Measurements from ENCODE around the gene SEMA3C. TPM values are rescaled to one million over a fixed set of nuclear protein-coding genes. Genes with fewer than 3 reads are reported as not detected.
A peak's percentile ranks its signal among the peaks of the same experiment; 100 is the strongest.

SEMA3C gene
- total and polyA plus RNA-seq, 11 donors: 11.7 to 110 (median 67.6) TPM

GRCh38 chr7:80950550-80950967 lies 31.7 kb upstream of the SEMA3C start:
- Histone ChIP-seq H3K9me3 (no peaks in the 10 kb centered on the region), H3K4me3 (no peak overlapping the region), H3K27me3 (no peaks in the 10 kb centered on the region), H3K27ac (peak overlapping the region; percentile 13 to 82 (median 65)), H3K36me3 (no peaks in the 10 kb centered on the region), H3K4me1 (peaks cover 0 to 16% (median 0%) of the 10 kb centered on the region in 12 donors)
- ATAC-seq: peak; percentile 96 to 99 (median 98)
- intact Hi-C loops (cut with DNase I): no loop called here
- TF ChIP-seq POLR2A (IDR thresholded peaks at IDR 0.05): no peak
- TF ChIP-seq, protein P1, sequence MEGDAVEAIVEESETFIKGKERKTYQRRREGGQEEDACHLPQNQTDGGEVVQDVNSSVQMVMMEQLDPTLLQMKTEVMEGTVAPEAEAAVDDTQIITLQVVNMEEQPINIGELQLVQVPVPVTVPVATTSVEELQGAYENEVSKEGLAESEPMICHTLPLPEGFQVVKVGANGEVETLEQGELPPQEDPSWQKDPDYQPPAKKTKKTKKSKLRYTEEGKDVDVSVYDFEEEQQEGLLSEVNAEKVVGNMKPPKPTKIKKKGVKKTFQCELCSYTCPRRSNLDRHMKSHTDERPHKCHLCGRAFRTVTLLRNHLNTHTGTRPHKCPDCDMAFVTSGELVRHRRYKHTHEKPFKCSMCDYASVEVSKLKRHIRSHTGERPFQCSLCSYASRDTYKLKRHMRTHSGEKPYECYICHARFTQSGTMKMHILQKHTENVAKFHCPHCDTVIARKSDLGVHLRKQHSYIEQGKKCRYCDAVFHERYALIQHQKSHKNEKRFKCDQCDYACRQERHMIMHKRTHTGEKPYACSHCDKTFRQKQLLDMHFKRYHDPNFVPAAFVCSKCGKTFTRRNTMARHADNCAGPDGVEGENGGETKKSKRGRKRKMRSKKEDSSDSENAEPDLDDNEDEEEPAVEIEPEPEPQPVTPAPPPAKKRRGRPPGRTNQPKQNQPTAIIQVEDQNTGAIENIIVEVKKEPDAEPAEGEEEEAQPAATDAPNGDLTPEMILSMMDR (IDR thresholded peaks at IDR 0.05): no peak
- 11 to 16% (median 12%) methylated on average over 2 of the region's 2 CpGs for WGBS, 4 donors
- DNase-seq: peak in 2 of 5 donors; percentile 30 to 38

GRCh38 chr7:80949449-80949848 lies 30.6 kb upstream of the SEMA3C start:
- Histone ChIP-seq H3K27ac (peak overlapping the region in 3 of 12 donors; percentile 67 to 82 (median 79)), H3K27me3 (no peaks in the 10 kb centered on the region), H3K4me3 (no peak overlapping the region), H3K9me3 (no peaks in the 10 kb centered on the region), H3K4me1 (peaks cover 0 to 16% (median 0%) of the 10 kb centered on the region in 12 donors), H3K36me3 (no peaks in the 10 kb centered on the region)
- WGBS, 4 donors: 86 to 96% (median 92%) methylated on average over 1 of the region's 1 CpG
- TF ChIP-seq, protein P1 (IDR thresholded peaks at IDR 0.05): no peak
- no peak for TF ChIP-seq POLR2A (IDR thresholded peaks at IDR 0.05)
- DNase-seq: no peak
- ATAC-seq: no peak
- intact Hi-C loops (cut with DNase I): loop anchor here in 1 of 10 donors (10.0 kb wide), 1 partner anchor 245 kb away; no protein-coding TSS in a partner anchor

- Histone ChIP-seq H3K36me3 (no peaks in the 10 kb centered on the region), H3K4me1 (peaks cover 0 to 24% (median 11%) of the 10 kb centered on the region in 12 donors), H3K9me3 (no peaks in the 10 kb centered on the region), H3K27me3 (no peaks in the 10 kb centered on the region), H3K27ac (no peak overlapping the region), H3K4me3 (no peak overlapping the region)
- ATAC-seq (no peak), DNase-seq (no peak)
- intact Hi-C loops (cut with DNase I): loop anchor here in 1 of 10 donors (10.0 kb wide), 1 partner anchor 248 kb away; no protein-coding TSS in a partner anchor
- no peak for TF ChIP-seq POLR2A (IDR thresholded peaks at IDR 0.05)
- TF ChIP-seq, protein P1 (IDR thresholded peaks at IDR 0.05): no peak
Observed at GRCh38 chr7:80946858-80947257, 28.0 kb upstream of the SEMA3C start.

DNA sequence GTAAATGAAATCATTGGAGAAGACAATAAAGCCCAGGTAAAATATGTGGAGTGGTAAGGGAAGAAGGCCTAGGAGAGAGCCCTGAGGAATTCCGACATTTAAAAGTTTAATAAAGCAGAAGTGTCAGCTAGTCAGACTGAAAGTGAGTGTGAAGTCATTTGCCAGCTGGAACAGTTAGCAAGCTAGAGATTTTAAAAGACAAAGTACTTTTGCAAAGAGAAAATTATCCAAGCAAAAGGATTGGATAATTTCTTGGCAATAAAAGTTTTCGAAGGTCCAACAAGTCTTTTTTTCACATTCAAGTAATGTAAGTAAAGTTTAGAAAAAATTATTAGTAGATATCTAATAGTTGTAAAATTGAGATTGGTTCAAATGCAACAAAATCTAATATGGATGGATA lies 27.1 kb upstream of the SEMA3C start:
- peak overlapping the region in 1 of 12 donors; percentile 31 for H3K27ac ChIP-seq

More for the DNA sequence above, 27.1 kb upstream of the SEMA3C start:
- intact Hi-C loops (cut with DNase I): loop anchor here in 1 of 10 donors (10.0 kb wide), 1 partner anchor 249 kb away; no protein-coding TSS in a partner anchor
- H3K4me3 ChIP-seq: no peak overlapping the region
- no peak for ATAC-seq
- no peaks in the 10 kb centered on the region for H3K27me3 ChIP-seq
- WGBS, 4 donors: 64 to 82% (median 73%) methylated on average over 2 of the region's 2 CpGs
- DNase-seq: no peak
- H3K4me1 ChIP-seq: peaks cover 0 to 30% (median 14%) of the 10 kb centered on the region in 12 donors
- no peak for TF ChIP-seq POLR2A (IDR thresholded peaks at IDR 0.05)
- TF ChIP-seq, protein P1 (IDR thresholded peaks at IDR 0.05): no peak
- no peaks in the 10 kb centered on the region for H3K9me3 ChIP-seq
- no peaks in the 10 kb centered on the region for H3K36me3 ChIP-seq
